Left lung (tissue), 10 donors: Measurements from ENCODE around the gene LRRC74B. TPM values are rescaled to one million over a fixed set of nuclear protein-coding genes. Genes with fewer than 3 reads are reported as not detected.
"Not testable (repeated sequence)": the region's sequence is repeated elsewhere in the genome, so short reads cannot be mapped to it uniquely, and the experiment has no call there.

Experiments
- ATAC-seq: fragments of 200-7000 bp; cut with Tn5 transposase; one replicate; pipeline ENCODE4 v1.9.1; 2020; ENCODE audit warnings: moderate library complexity
- DNase-seq, 4 donors: peaks; one replicate each; pipeline ENCODE4 v3.0.0-alpha.2; 2013 to 2020
- H3K27ac ChIP-seq, 2 donors: fragments of 200-600 bp; sonication (generic) in 1 of 2; one replicate each; pipeline versions ENCODE4 v1.5.0 to v1.8.0; 2020 to 2021
- H3K27me3 ChIP-seq, 2 donors: fragments of 200-600 bp; sonication (generic) in 1 of 2; one replicate each; pipeline versions ENCODE4 v1.5.0 to v1.8.0; 2020 to 2021
- H3K36me3 ChIP-seq, 2 donors: fragments of 200-600 bp; sonication (generic) in 1 of 2; one replicate each; pipeline versions ENCODE4 v1.5.0 to v1.8.0; 2020 to 2021
- H3K4me1 ChIP-seq, 2 donors: fragments of 200-600 bp; one replicate each; pipeline ENCODE4 v1.8.0; 2021
- H3K4me3 ChIP-seq, 2 donors: fragments of 200-600 bp; sonication (generic) in 1 of 2; one replicate each; pipeline versions ENCODE4 v1.5.0 to v1.8.0; 2020 to 2021; ENCODE audit warnings: mild to moderate bottlenecking in 1 of 2
- H3K9me3 ChIP-seq, 2 donors: fragments of 200-600 bp; sonication (generic) in 1 of 2; one replicate each; pipeline versions ENCODE4 v1.5.0 to v1.8.0; 2020 to 2021
- intact Hi-C, 2 donors: fragments of 100-400 bp; cut with DNase I; formaldehyde crosslinking; loops; one replicate each; pipeline versions ENCODE4 v1.11.2 to v1.14.2; 2022
- polyA plus RNA-seq, 6 donors: library from polyadenylated mRNA; unstranded; fragments of 120-200 nt; gene quantifications; one replicate each; pipeline ENCODE4 v1.2.1, GENCODE V29; 2013; ENCODE audit not compliant: insufficient read length in 6 of 6
- total RNA-seq, 2 donors: library from RNA; stranded (reverse); fragmentation: NEBNext Ultra II Directional; extraction: Animal tissue kit (Norgen Biotek cat#: 25700); gene quantifications; one replicate each; pipeline ENCODE4 v1.2.1, GENCODE V29; 2021
- TF ChIP-seq, protein P1 (sequence below), 2 donors: fragments of 200-600 bp; sonication (generic) in 1 of 2; IDR thresholded peaks; one replicate each; pipeline versions ENCODE4 v1.5.0 to v1.8.0; 2021; ENCODE audit warnings: antibody characterized with exemption in 2 of 2
- donor health status: DM: no; HTN: yes; CAD: no.
- donor health status: DM: no; HTN: no; CAD: no.

Gene LRRC74B
- total and polyA plus RNA-seq, 8 donors = 0.31 to 2.2 (median 1.2) TPM; not detected in 1

DNA sequence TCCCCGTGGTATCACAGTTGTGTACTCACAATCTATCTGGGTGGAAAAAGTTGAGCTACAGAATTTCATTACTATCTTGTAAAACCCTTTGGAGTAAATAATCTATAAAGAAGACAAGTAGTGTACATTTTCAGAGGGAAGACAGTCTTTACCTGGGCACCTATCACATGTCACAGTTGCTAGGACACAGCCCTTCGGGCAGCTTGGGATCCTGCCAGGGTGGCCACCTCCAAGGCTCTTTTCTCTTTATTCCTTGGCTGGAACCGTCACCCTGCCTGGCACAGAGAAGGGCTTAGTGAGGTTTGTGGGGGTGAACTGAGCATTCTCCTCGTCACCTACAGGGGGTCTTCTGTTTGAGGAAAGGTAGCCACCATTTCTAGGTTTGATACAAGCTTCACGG is 23.6 kb downstream of the LRRC74B start:
- Histone ChIP-seq H3K27ac (no peak overlapping the region), H3K4me1 (no peaks in the 10 kb centered on the region), H3K9me3 (no peaks in the 10 kb centered on the region), H3K4me3 (no peak overlapping the region), H3K36me3 (no peaks in the 10 kb centered on the region), H3K27me3 (peaks cover 0 to under 1% of the 10 kb centered on the region in 2 donors)
- ATAC-seq (no peak), DNase-seq (no peak)
- TF ChIP-seq, protein P1, sequence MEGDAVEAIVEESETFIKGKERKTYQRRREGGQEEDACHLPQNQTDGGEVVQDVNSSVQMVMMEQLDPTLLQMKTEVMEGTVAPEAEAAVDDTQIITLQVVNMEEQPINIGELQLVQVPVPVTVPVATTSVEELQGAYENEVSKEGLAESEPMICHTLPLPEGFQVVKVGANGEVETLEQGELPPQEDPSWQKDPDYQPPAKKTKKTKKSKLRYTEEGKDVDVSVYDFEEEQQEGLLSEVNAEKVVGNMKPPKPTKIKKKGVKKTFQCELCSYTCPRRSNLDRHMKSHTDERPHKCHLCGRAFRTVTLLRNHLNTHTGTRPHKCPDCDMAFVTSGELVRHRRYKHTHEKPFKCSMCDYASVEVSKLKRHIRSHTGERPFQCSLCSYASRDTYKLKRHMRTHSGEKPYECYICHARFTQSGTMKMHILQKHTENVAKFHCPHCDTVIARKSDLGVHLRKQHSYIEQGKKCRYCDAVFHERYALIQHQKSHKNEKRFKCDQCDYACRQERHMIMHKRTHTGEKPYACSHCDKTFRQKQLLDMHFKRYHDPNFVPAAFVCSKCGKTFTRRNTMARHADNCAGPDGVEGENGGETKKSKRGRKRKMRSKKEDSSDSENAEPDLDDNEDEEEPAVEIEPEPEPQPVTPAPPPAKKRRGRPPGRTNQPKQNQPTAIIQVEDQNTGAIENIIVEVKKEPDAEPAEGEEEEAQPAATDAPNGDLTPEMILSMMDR (IDR thresholded peaks at IDR 0.05) = no peak
- intact Hi-C loops = no loop called here

DNA sequence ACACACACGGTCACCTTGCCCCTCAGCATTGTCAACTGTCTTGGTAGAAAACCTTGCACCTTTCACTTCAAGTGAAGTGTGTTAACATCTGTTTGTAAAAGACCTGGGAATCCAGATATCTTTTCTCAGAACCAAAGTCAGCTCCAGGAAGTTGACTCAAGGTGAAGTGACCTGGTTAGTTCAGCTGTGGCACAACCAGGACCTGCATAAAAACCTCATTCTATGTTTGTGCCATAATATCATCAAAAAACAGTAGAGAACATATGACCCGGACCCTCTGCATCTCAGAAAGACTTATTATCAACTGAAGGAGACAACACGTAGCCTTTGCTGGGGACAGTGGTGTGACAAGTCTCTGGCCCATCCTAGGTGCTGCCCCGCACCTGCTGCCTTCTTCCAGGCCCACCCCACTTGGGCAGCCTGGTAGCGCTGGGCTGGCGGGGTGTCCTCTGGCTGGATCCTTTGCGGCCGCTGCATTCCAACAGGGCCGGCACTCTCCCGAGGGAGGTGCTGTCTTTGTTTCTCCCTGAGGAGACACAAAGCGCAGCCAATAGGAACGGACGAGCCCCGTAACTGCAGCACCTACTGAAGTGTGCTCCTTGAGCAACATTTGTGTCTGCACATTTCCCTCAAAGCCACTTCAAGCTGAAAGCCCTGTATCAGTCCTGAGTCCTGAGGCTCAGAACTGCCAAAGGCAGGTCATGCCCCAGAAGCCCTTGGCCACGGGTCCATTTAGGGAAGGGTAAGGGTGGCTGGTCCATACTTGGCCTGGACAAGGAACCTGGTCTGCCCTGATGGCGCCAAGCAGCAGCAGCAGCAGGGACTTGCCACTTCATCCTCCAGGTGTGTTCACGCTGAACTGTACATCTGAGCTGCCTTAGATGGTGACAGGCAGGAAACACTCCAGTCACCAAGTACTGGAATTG is 25.2 kb downstream of the LRRC74B start:
- intact Hi-C loops = no loop called here
- Histone ChIP-seq H3K27ac (no peak overlapping the region), H3K4me3 (no peak overlapping the region), H3K36me3 (no peaks in the 10 kb centered on the region), H3K4me1 (no peaks in the 10 kb centered on the region), H3K27me3 (no peaks in the 10 kb centered on the region), H3K9me3 (no peaks in the 10 kb centered on the region)
- TF ChIP-seq, protein P1 (IDR thresholded peaks at IDR 0.05) = no peak
- ATAC-seq (no peak), DNase-seq (no peak)

DNA sequence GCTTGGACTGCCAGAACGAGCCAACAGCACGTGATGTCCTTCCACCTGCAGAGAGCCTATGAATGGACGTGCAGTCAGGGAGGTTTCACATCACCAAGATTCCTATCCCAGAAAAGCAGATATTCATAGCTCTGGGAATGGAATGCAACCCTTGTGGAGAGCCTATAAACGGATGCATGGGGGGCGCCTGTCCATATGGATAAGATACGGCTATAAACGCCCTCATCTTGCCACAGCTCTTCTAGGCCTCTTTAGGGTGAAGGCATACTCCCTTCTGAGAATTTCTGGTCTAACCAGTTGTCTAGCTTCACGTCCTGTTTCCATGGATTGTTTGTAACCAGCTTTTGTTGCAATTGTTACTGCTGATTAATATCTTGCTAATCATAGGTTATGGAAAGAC is 26.1 kb downstream of the LRRC74B start:
- intact Hi-C loops, ATAC-seq, DNase-seq: not testable (repeated sequence)

DNA sequence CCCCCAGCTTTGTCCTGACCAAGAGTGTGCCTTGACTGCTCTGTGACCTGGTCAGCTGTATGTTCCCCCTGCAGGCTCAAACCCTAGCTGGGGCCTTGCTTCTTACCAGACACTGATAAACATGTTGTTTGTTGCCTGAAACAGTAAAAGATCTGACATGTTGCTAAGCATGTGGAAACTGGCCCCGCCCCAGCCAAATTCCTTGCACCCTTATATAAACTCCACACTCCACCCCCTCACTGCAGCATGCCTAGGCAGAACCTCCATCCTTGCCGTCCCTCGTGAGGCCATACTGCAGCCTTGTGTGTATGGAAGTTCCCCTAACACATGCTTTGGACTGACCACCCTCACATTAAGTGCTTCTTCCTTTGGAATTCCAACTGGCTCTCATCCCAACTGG is 27.3 kb downstream of the LRRC74B start:
- Histone ChIP-seq H3K27me3 (no peaks in the 10 kb centered on the region), H3K36me3 (no peaks in the 10 kb centered on the region), H3K27ac (no peak overlapping the region), H3K9me3 (no peaks in the 10 kb centered on the region), H3K4me3 (no peak overlapping the region), H3K4me1 (no peaks in the 10 kb centered on the region)
- intact Hi-C loops = no loop called here
- no peak for DNase-seq
- TF ChIP-seq, protein P1 (IDR thresholded peaks at IDR 0.05) = no peak
- ATAC-seq = no peak

More for the DNA sequence above, 26.1 kb downstream of the LRRC74B start:
- not testable (repeated sequence) for H3K4me1 ChIP-seq, H3K36me3 ChIP-seq, H3K4me3 ChIP-seq, H3K9me3 ChIP-seq, H3K27ac ChIP-seq, H3K27me3 ChIP-seq

DNA sequence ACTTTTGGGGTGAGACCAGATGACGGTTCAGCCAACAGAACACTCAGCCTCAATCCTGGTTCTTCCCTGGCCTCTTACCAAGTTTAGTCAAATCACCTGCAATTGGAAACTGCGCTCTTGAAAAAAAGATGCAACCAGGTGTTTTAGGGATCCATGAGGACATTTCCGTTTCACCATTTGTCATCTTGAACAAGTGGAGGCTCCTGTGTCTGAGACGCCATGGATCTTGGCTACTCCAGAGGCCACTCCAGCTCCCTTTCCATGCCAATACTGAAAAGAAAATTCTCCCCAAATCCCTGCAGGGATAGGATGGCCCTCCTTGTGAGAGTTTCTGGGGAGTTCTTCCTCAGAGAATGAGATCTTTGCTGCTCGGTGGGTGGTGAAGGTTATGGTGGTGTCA is 27.7 kb downstream of the LRRC74B start:
- TF ChIP-seq, protein P1 (IDR thresholded peaks at IDR 0.05) = no peak
- ATAC-seq (no peak), DNase-seq (no peak)
- Histone ChIP-seq H3K27me3 (no peaks in the 10 kb centered on the region), H3K4me1 (no peaks in the 10 kb centered on the region), H3K36me3 (no peaks in the 10 kb centered on the region), H3K27ac (no peak overlapping the region), H3K4me3 (no peak overlapping the region), H3K9me3 (no peaks in the 10 kb centered on the region)
- intact Hi-C loops = no loop called here
